Parathyroid adenoma (tissue), 2 donors: Measurements from ENCODE around the gene DNMT3B.
A peak's percentile ranks its signal among the peaks of the same experiment; 100 is the strongest.

Source experiments
- H2AFZ ChIP-seq: fragments of 300-600 bp; sonication (generic); one replicate; pipeline ENCODE4 v1.7.0; 2017; ENCODE audit warnings: antibody characterized with exemption, mild to moderate bottlenecking
- H3K27ac ChIP-seq: fragments of 300-600 bp; sonication (generic); one replicate; pipeline ENCODE4 v1.7.0; 2017
- H3K27me3 ChIP-seq: fragments of 300-600 bp; sonication (generic); one replicate; pipeline ENCODE4 v1.7.0; 2017; ENCODE audit warnings: low read length; ENCODE audit not compliant: control insufficient read depth, insufficient read depth
- H3K36me3 ChIP-seq: fragments of 300-600 bp; sonication (generic); one replicate; pipeline ENCODE4 v1.7.0; 2017; ENCODE audit warnings: low read length; ENCODE audit not compliant: control insufficient read depth, insufficient read depth
- H3K4me1 ChIP-seq: fragments of 300-600 bp; sonication (generic); one replicate; pipeline ENCODE4 v1.7.0; 2017; ENCODE audit warnings: control low read depth
- H3K4me2 ChIP-seq: fragments of 300-600 bp; sonication (generic); one replicate; pipeline ENCODE4 v1.7.0; 2017; ENCODE audit warnings: low read length
- H3K4me3 ChIP-seq: fragments of 300-600 bp; sonication (generic); one replicate; pipeline ENCODE4 v1.7.0; 2017; ENCODE audit warnings: low read depth, low read length
- H3K79me2 ChIP-seq: fragments of 300-600 bp; sonication (generic); one replicate; pipeline ENCODE4 v1.7.0; 2017; ENCODE audit warnings: control low read depth
- H3K9ac ChIP-seq: fragments of 300-600 bp; sonication (generic); one replicate; pipeline ENCODE4 v1.7.0; 2017; ENCODE audit warnings: mild to moderate bottlenecking
- H3K9me3 ChIP-seq: fragments of 300-600 bp; sonication (generic); one replicate; pipeline ENCODE4 v1.7.0; 2017; ENCODE audit warnings: low read length; ENCODE audit not compliant: control insufficient read depth
- CTCF ChIP-seq: fragments of 300-600 bp; sonication (generic); IDR thresholded peaks from one replicate; pipeline ENCODE4 v1.7.0; 2017; ENCODE audit warnings: antibody characterized with exemption, mild to moderate bottlenecking
- donor health status: primary hyperparathyroidism.

The DNMT3B gene

DNA sequence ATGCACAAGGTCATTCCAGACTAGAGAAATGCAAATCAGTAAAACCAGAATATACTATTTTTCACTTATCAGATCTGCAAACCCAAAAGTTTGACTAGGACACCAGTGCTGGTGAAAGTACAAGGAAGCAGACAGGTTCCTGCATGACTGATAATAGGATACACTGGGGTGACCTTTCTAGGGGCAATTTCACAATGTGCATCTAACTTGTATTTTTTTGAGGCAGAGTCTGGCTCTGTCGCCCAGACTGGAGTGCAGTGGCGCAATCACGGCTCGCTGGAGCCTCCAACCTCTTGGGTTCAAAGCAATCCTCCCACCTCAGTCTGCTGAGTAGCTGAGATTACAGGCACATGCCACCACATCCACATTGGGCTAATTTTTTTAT is 30.3 kb upstream of the DNMT3B start:
- Histone ChIP-seq H3K36me3 (no peaks in the 10 kb centered on the region), H3K9ac (no peak overlapping the region), H3K27ac (no peak overlapping the region), H2AFZ (no peak overlapping the region), H3K4me2 (no peak overlapping the region), H3K4me3 (no peak overlapping the region), H3K79me2 (peaks cover 9% of the 10 kb centered on the region), H3K27me3 (no peaks in the 10 kb centered on the region), H3K4me1 (peaks cover 5% of the 10 kb centered on the region), H3K9me3 (no peaks in the 10 kb centered on the region)
- TF ChIP-seq CTCF, result no peak

- Histone ChIP-seq H3K79me2 (no peaks in the 10 kb centered on the region), H3K4me3 (no peak overlapping the region), H3K4me2 (no peak overlapping the region), H3K27me3 (no peaks in the 10 kb centered on the region), H3K9ac (no peak overlapping the region), H3K9me3 (no peaks in the 10 kb centered on the region), H3K4me1 (no peaks in the 10 kb centered on the region), H3K36me3 (no peaks in the 10 kb centered on the region), H3K27ac (no peak overlapping the region), H2AFZ (no peak overlapping the region)
- TF ChIP-seq CTCF, result no peak
Measured at GRCh38 chr20:32737371-32738223, 24.6 kb upstream of the DNMT3B start.

GRCh38 chr20:32741151-32741550 is 21.0 kb upstream of the DNMT3B start:
- Histone ChIP-seq H3K4me3 (no peak overlapping the region), H2AFZ (no peak overlapping the region)
- no peak for TF ChIP-seq CTCF

DNA sequence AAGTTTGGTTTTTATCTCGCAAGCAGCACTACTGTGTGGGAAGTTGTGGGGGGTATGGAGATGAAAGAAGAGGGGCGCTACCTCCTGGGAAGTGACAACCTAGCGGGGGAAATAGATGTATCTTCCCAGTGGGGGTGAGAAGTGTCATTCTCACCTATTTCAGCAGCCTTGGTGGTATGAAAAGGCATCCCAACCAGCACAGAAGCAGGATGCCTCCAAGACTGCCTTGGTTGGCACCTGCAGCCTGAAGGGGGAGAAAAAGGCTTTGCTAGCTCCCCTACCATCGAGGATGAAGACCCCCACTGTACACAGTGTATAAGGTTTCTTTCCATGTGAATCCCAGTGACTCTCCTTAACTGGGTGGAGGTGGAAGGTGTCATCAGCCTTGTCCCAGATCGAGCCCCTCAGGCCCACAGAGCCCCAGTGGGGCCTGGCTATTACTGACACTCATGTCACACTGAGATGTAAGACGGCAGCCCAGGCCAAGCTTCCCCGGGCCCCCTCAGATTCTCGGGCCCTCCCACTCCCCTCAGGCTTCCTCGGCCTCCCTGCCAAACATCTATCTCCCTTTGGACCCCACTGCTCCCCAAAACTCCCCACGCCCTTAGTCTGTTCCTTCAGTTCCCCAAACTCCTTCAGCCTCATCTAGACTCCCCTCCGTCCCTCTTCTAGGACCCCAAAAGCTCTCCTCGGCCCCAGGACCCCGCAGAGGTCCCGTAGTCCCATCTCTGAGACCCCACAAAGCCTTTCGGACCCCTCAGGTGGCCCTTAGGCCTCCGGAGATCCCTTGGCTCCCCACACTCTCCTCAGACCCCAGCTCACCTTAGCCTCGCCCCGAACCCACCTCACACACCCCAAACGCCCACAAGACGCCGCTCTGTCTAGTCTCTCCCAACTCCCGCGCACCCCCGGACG is 19.6 kb upstream of the DNMT3B start:
- Histone ChIP-seq H3K4me2 (peak overlapping the region; percentile 75), H3K27ac (peak overlapping the region; percentile 73), H3K9ac (peak overlapping the region; percentile 87), H3K27me3 (no peaks in the 10 kb centered on the region), H3K36me3 (no peaks in the 10 kb centered on the region), H3K9me3 (no peaks in the 10 kb centered on the region), H2AFZ (peak overlapping the region; percentile 86), H3K79me2 (peaks cover 10% of the 10 kb centered on the region), H3K4me3 (peak overlapping the region; percentile 61), H3K4me1 (no peaks in the 10 kb centered on the region)
- no peak for TF ChIP-seq CTCF

More at GRCh38 chr20:32741151-32741550, 21.0 kb upstream of the DNMT3B start:
- Histone ChIP-seq H3K4me2 (no peak overlapping the region), H3K79me2 (peaks cover 10% of the 10 kb centered on the region), H3K27ac (no peak overlapping the region), H3K27me3 (no peaks in the 10 kb centered on the region), H3K4me1 (no peaks in the 10 kb centered on the region), H3K9me3 (no peaks in the 10 kb centered on the region), H3K36me3 (no peaks in the 10 kb centered on the region), H3K9ac (no peak overlapping the region)
